NCI-H2171 (cell line): ENCODE measurements around the gene ERCC8.
"Not testable (repeated sequence)": the region's sequence is repeated elsewhere in the genome, so short reads cannot be mapped to it uniquely, and the experiment has no call there.

Experiments
- DNase-seq: peaks from one replicate; lab custom pipeline; 2025; lab: John Stamatoyannopoulos, UW

ERCC8 gene

DNA sequence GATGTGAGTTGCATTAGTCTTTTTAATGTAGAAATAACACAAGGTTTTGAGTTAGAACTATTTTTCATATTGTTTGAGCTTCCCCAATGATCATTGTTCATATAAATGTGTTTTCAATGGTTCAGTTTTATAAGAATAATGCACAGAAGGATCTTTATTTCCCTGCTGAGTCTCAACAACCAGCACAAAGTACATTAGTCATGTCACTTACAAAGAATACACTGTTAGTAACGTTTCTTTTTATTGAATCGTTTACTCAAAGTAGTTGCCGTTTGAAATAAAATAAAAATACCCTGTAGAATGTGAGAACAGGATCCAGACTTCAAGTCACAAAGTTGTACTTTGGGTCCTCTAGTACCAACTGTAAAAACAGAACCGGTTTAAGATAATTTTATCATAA is 41.5 kb downstream of the ERCC8 start:
- DNase-seq: no peak

DNA sequence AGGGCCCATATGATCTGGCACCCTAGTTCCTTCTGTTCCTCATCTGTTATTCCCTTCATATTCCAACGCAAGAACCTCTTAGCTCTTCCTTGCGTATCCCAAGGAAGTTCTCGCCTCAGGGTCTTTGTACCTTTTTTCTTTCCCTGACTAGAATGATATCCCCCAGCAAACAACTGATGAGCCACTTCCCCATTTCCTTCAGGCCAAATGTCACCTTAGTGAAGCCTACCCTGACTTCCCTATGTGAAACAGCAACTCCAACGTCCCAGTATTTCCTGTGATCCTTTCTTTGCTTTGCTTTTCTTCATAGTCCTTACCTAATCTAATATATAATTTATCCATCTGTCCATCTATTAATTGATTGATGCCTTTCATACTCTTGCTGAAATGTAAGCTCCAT is 47.9 kb downstream of the ERCC8 start:
- no peak for DNase-seq

DNA sequence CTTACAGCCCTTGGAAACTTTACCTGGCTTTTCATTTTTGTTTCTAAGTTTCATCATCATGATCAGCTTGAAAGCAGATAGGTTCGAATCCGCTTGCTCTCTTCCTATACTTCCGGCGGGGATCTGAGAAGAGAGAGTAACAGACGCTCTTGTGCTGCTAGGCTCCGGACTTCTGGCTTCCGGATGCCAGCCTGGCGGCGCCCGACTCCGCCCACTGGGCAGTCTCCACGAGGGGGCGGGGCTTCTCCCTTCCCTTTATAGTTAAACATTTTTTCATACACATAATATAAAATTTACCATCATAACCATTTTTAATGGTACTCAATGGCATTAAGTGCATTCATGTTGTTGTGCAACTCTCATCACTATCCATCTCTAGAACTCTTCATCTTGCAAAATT is 51.3 kb downstream of the ERCC8 start:
- no peak for DNase-seq

DNA sequence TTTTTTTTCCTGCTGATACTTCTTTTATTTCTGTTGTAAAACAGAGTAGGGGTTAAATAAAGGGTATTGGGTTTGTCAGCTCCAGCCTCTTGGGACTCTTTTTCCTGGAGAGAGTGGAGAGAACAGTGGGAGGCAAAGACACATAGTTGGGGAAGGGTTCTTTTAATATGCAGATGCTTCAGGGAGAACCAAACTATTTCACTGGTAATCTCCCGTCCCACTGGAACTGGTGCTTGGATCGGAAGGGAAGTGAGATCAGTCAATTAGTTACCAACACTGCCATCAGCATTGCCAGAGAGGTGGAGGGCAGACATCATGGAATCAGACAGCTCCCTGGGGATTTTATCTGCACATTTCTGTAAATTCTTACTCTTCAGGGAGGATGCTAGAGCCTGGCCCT is 53.2 kb downstream of the ERCC8 start:
- DNase-seq: no peak

DNA sequence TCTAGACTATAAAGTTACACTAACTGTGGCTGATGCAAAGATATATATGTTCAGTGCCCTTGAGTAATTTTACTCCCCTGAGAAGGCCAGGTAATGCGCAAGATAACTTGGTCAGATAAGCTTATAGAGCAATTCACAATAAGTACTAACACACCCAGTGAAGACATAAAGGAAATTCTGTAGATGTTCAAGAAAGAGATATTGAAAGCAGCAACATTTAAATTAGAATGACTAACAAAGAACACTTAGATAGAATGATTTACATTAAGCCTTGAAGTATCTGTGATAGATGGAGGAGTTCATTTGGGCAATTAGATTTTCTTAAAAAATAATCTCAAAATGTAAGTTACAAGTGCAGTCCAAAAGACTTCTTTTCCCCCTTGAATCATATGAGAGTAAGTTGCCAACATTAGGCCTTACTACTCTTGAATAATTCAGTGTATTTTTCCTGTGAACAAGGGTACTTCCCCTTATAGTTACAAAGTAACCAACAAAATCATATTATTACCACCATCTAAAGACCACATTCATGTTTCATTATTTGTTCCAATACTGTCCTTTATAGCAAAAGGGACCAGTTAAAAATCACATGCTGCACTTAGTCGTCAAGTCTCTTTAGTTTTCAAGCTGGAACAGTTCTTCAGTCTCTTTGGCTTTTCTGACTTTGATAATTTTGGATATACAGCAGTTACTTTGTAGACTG is 56.4 kb downstream of the ERCC8 start:
- no peak for DNase-seq

DNA sequence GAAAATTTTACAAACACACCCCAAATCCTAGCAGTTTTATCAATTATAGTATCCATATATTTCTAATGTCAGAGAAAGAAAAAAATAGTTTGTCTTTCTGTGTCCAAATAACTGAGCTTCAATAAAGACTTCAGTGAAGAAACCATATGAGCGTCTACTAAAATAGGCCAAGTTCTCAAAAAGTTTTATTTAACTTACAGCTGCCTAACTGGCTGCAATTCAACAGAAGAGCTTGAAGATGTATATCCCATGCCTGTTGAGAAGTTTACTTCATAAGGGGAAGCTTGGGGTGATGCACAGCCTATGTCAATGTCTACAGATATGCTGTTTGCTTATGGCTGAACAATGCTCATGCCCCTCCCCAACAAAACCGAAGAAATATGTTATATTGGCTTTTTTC is 57.1 kb downstream of the ERCC8 start:
- no peak for DNase-seq

DNA sequence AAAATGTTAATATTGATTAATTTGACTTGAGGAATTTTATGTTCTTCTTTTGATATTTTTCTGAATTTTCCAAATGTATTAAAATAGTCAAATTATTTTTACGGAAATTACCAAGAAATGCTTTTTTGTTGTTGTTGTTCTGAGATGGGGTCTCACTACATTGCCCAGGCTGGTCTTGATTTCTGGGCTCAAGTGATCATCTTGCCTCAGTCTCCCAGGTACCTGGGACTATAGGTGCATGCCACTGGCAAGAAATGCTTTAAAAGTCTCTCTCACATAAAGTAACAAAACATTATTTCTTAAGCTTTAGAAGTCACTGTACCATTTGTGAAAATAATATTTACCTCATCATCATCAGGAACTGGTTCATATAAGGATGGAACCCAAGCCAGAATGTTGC is 57.8 kb downstream of the ERCC8 start:
- no peak for DNase-seq

DNA sequence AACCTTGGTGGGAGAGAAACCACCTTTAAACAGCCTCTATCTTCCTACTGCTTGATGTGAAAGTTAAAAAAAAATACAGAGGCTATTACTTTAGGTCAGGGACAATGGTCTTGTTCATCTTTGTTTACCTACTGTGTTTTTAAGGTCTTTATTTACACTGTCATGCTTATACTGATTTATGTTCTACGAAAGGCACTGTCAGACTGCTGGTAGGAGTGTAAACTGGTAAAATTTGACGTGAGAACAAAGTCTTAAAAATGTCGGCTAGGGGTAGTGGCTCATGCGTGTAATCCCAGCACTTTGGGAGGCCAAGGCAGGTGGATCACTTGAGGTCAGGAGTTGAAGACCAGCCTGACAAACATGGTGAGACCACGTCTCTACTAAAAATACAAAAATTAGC is 58.7 kb downstream of the ERCC8 start:
- DNase-seq: no peak

DNA sequence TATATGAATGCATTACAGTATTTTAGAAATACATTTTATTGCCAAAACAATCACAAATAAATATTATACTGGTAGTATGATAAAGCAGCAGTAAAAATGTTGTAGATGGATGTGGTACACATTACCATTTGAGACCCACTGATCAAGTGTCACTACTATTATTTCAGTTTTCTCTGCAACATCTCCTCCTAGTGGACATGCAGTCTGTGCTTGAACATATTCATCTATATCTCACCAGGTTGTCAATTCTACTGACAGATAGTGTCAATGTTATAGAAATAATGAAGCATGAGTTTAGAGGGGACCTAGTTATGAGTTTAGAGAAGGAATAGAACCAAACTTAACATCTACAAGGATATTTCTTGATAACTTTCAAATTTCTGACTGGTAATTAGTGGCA is 61.6 kb downstream of the ERCC8 start:
- no peak for DNase-seq

DNA sequence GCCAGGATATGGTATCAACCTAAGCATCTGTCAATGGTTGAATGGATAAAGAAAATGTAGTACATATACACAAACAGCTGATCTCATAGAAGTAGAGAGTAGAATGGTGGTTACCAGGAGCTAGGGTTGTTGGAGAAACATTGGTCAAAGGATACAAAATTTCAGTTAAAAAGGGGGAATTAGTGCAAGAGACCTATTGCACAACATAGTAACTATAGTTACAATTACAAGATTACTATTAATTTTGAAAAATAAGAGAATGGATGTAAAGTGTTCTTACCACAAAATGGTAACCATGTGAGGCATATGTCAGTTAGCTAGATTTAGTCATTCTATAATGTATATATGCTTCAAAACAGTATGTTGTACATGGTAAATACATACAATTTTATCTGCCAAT is 72.0 kb downstream of the ERCC8 start:
- DNase-seq: no peak

DNA sequence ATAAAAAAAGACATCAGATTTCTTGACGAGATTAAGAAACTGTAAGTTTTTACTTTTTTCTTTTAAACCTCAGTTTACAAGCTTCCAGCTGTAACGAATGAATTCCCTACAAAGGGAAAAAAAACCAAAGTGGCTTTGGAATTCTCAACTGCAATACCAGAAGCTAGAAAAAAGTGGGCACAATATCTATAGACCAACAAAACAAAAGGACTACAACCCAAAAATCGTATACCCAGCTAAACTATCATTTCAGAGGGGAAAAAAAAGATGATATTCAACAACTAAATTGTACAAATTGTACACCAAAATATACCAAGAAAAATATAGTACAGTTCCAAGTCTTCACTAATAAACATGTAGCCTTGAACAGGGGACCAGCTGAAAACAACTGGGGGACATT is 74.0 kb downstream of the ERCC8 start:
- no peak for DNase-seq

DNA sequence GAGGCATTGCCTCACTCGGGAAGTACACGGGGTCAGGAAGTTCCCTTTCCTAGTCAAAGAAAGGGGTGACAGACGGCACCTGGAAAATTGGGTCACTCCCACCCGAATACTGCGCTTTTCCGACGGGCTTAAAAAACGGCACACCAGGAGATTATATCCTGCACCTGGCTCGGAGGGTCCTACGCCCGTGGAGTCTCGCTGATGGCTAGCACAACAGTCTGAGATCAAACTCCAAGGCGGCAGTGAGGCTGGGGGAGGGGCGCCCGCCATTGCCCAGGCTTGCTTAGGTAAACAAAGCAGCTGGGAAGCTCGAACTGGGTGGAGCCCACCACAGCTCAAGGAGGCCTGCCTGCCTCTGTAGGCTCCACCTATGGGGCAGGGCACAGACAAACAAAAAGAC is 84.3 kb downstream of the ERCC8 start:
- not testable (repeated sequence) for DNase-seq

DNA sequence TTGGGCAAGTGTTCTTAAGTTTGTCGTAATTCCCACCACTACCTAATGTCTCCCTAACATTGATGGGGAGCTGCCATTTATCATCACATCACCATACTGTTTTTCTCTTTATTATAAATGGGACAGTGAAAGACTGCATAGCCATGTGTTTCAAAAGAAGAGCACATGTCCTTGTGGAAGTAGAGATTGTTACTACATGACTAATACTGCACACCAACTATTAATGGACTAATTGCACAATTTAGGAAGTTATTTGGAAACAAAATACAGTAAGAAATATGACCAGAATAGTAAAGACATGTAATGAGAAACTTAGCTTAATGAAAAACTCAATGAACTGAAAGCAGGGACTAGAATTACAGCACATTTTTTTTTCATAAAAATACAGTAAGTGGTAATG is 88.8 kb downstream of the ERCC8 start:
- no peak for DNase-seq

DNA sequence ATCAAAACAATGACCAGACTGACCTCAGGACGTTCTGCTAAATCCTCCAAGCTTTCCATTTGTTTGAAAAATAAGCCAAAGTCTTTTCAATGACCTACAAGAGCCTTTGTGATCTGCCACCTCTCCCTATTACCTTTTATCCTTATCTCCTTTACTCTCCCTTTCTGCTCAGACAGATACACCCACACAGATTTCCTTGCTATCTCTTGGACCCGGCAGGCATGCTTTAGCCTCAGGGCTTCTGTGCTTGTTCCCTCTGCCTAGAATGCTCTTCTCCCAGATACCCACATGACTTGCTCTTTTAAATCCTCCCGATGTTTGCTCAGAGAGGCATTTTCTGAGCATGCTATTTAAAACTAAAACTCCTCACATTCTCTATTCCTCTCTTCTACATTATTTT is 91.9 kb downstream of the ERCC8 start:
- DNase-seq: no peak

DNA sequence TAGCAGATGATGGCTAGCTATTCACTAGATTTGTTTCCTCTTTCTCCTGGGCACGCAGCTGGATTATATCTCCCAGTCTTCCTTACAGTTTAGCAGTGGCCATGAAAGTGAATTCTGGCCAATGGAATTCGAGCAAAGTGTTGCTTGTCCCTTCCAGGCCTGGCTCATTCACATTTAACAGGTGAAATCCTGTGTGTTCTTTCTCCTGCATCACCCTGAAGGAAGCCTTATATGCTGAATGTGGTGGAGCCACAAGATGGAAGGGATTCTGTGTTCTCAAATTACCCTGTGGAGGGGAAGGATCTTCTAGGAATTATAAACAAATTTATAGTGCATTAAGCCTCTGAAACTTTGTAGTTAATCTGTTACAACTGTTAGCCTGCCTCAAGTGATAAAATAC is 92.6 kb downstream of the ERCC8 start:
- DNase-seq: no peak

DNA sequence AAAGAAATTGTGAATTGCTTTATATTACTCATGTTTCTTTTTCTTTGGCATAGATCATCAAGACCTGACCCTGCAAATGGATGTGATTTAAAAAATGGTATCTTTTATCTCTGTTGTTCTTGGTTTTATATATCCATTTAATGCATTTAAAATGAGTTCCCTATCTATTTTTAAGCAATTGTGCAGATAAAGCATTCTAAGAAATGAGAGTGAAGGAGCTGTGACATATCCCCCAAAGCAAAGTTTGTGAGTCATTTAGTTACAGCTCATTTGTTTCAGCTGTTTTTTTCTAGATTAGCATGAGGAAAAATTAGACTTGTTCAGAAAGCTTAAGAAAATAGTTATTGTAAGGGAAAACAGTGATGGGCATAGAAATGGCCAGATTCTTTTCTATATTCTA is 93.2 kb downstream of the ERCC8 start:
- DNase-seq: no peak

DNA sequence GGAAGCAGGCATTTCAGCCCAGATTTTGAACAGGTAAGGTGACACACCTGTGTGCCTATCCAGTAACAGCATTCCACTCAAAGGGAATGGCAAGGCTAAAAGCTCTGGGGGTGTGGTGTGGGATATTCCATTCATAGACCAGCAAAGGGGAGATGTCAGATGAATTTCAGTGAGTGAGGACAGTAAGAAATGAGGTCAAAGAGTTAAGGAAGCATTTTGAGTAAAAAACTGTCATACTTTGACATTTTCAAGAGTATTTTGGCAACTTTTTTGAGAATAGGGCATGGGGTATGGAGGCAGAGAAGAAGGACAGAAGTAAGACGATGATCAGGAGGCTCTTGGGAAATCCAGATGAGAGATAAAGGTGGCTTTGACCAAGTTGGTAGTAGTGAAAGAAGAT is 98.6 kb downstream of the ERCC8 start:
- DNase-seq: no peak

DNA sequence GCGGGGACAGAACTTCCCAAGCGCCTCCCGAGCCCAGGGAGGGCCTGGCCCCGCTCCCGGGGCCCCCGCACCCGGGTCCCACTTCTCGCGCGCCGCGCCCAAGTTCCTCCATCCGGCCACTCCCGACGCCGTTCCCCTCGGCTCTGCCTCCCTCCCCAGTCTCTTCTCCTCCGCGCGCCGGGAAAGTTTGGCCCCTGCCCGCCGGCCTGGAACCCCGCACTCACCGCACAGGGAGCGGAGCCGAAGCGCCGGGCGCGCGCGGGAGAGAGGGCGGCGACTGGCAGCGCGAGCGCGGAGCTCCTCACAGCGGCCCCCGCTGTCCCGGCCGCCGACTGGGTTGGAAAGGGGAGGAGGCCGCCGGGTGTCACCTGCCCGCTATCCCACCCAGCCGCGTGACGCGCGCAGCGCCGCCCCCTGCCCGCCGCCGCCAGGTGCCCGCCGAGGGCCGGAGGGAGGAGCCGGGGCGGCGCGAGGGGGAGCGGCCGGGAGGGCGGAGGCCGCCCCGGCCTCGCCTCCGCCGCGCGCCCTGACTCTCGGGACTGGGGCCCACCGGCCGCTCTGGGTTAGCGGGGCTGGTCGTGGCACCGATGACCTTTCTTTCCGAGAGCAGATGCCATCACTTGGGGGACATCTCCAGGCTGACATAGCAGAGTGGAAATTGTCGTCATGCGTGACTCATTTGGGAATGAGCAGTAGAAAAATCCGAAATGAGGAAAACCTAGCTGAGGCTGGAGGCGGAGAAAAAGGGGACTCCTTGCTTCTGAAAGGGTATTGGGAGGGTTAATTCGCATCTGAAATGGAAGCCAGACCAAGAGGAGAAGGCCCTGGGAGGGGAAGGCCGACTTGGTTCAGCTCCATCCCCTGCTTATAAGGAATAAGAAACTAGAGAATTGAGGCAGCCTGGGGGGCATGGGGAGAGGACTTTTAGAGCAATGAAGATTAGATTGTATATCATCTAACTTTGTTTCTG is 100.6 kb downstream of the ERCC8 start, which contains the start of gene ELOVL7:
ELOVL7 (minus strand) TSS at position 334 of the 970 bp plus-strand sequence. CDS start 56,872 bp downstream, outside the sequence.
- DNase-seq: peak; percentile 58

DNA sequence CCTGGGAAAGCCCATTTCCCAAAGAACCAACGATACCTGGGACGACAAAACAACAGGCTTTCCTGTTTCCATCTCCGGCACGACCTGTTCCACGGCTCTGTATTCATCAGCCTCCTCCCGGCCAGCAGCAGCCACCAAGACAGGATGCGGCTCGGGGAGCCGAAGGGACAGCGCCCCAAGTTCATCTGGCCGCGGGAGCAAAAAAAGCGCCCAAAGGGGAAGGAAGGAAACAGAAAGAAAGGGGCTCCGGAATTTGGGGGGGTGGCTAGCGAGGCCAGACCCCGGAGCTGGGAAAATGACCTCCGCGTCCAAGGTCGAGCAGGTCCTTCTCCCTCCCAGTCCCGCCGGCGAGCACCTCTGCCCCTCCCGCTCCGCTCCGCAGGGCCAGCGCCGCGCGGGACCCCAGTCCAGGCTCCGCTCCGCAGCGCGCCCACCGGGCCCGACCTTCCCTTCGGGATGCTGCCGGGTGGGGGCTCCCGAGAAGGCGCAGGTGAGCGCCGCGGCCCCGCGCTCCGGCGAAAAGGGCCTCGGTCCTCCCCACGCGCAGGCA is 101.4 kb downstream of the ERCC8 start:
- DNase-seq: no peak

DNA sequence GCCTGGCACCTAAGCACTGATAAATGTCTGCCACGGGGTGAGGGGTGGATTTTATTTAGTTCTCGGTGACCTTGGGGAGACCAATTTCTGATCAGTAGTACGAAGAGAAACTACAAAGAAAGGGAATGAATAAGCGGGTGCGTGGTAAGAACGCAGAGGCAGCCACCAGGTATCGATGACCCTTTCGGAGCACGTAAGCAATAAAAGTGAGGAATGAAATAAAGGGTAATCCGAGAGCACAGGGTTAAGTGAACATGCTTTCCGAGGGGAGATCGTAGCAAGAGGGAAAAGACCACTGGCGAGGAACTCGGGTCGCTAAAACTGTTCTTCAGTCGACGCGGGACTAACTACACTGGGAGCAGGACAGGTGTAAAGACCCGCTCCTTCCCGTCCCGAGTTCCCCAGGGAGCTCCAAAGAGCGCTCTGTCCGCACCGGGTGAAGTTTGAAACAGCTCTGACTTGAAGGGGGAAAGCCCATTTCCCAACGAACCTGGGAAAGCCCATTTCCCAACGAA is 101.9 kb downstream of the ERCC8 start:
- DNase-seq: no peak

DNA sequence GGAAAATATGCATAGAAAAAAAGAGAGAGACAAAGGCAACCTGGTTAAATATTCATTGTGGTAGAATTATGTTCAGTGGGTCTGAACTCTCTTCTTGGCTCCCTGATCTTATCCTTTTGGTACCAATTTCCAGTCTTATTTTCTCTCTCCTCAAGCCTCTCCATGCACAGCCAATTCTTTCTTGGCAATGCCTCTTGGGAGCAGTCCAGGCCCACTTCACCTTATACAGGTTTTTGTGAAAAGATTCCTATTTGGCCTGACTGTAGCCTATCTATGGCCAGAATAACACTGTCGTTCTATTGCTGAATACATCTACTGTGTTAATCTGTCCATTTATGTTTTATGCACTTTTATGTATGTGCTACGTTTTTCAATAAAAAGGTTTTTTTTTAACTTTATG is 103.5 kb downstream of the ERCC8 start:
- DNase-seq: no peak

DNA sequence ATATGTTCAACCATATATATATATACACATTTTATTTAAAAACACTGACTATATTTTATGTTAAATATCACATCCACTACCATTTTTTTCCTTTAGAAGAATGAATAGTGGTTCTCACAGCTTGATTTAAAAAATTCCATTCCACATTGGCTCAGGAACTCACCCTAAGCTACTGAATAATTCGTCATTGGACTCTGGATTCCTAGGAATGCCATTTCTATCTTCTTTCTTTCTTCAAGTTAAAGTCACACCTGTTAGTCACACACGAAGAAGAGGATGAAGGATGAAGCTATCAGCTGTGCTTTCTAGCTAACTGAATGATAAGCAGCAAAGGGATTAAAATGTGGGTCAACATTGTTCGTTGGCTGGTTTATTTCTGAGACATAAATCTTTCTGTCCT is 108.7 kb downstream of the ERCC8 start:
- no peak for DNase-seq

DNA sequence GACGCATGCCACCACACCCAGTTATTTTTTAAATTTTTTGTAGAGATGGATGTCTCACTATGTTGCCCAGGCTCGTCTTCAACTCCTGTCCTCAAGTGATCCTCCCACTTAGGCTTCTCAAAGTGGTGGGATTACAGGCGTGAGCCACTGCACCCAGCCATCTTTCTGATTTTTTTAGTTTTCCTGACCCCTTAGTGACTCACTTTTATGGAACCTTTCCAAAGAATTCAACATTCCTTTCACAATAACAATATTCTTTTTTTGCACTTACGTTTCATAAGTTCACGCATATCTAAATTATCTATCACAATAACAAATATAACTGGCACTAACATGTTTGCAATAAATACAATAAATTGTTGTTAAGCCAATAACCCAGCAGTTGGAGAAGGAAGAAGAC is 109.3 kb downstream of the ERCC8 start:
- DNase-seq: no peak
